SU-DHL-6 (cell line): ENCODE measurements around the gene LGSN.

Source experiments
- H2AFZ ChIP-seq: fragments of 200-600 bp; sonication (generic); 2 replicates; pipeline ENCODE4 v1.6.1; 2014; ENCODE audit warnings: low read depth, mild to moderate bottlenecking, moderate library complexity, mixed read lengths, antibody characterized with exemption, low read length; ENCODE audit not compliant: severe bottlenecking
- H3F3A ChIP-seq: fragments of 200-600 bp; shearing (Covaris generic); 2 replicates; pipeline ENCODE4 v1.6.0; 2016; ENCODE audit warnings: antibody characterized with exemption, mild to moderate bottlenecking; ENCODE audit not compliant: insufficient read depth
- H3K27ac ChIP-seq: fragments of 200-600 bp; sonication (generic); 2 replicates; pipeline ENCODE4 v1.5.1; 2016; ENCODE audit warnings: low read depth, mild to moderate bottlenecking, low read length, moderate library complexity, mixed read lengths
- H3K27me3 ChIP-seq: fragments of 200-600 bp; sonication (generic), shearing (Covaris generic); 2 replicates; pipeline ENCODE4 v1.6.0; 2014; ENCODE audit warnings: mild to moderate bottlenecking, low read length
- H3K36me3 ChIP-seq: fragments of 200-600 bp; sonication (generic); 2 replicates; pipeline ENCODE4 v1.6.1; 2014; ENCODE audit warnings: mild to moderate bottlenecking, low read length, mixed read lengths
- H3K4me2 ChIP-seq: fragments of 300-600, 200-600 bp; shearing (Covaris generic), sonication (generic); 2 replicates; pipeline ENCODE4 v1.6.0; 2014; ENCODE audit warnings: low read length, low read depth, mild to moderate bottlenecking; ENCODE audit not compliant: poor library complexity, severe bottlenecking
- H3K4me3 ChIP-seq: fragments of 200-600 bp; sonication (generic); 2 replicates; pipeline ENCODE4 v1.5.1; 2014; ENCODE audit warnings: antibody characterized with exemption, low read length, mild to moderate bottlenecking, mixed read lengths; ENCODE audit not compliant: insufficient read depth, poor library complexity, severe bottlenecking
- H3K79me2 ChIP-seq: fragments of 200-600 bp; sonication (generic); 2 replicates; pipeline ENCODE4 v1.6.1; 2014; ENCODE audit warnings: mild to moderate bottlenecking, low read length, moderate library complexity; ENCODE audit not compliant: insufficient read depth
- H3K9ac ChIP-seq: fragments of 200-600 bp; sonication (generic); 2 replicates; pipeline ENCODE4 v1.7.0; 2014; ENCODE audit warnings: mild to moderate bottlenecking, low read length
- H3K9me2 ChIP-seq: fragments of 200-600 bp; sonication (generic); replicated peaks from 2 replicates; pipeline ENCODE4 v1.6.1; 2014; ENCODE audit warnings: low read length; ENCODE audit not compliant: insufficient read depth
- H3K9me3 ChIP-seq: fragments of 200-600 bp; sonication (generic); 2 replicates; pipeline ENCODE4 v1.6.1; 2014; ENCODE audit warnings: low read length, mixed read lengths; ENCODE audit not compliant: insufficient read depth
- H4K20me1 ChIP-seq: fragments of 200-600 bp; sonication (generic); 2 replicates; pipeline ENCODE4 v1.6.1; 2014; ENCODE audit warnings: low read depth, mild to moderate bottlenecking, antibody characterized with exemption, low read length, moderate library complexity, mixed read lengths
- EZH2phosphoT487 ChIP-seq: fragments of 200-600 bp; sonication (generic), shearing (Covaris generic); conservative IDR thresholded peaks from 2 replicates; pipeline ENCODE4 v1.6.1; 2018; ENCODE audit warnings: mild to moderate bottlenecking, antibody characterized with exemption, low read length, moderate library complexity, mixed read lengths
- TF ChIP-seq, protein P1 (sequence below): fragments of 200-600 bp; sonication (generic); IDR thresholded peaks from one replicate; pipeline ENCODE4 v1.5.1; 2017; ENCODE audit warnings: antibody characterized with exemption, mild to moderate bottlenecking, low read length, moderate library complexity; ENCODE audit not compliant: insufficient read depth, poor library complexity, severe bottlenecking

The LGSN gene

GRCh38 chr6:63295553-63296194, 24.1 kb downstream of the LGSN start:
- no peak overlapping the region for H3K4me2 ChIP-seq
- H2AFZ ChIP-seq, result no peak overlapping the region
- H3K9me3 ChIP-seq, result no peaks in the 10 kb centered on the region
- no peak overlapping the region for H3K27ac ChIP-seq
- no peaks in the 10 kb centered on the region for H3K27me3 ChIP-seq
- no peaks in the 10 kb centered on the region for H3K36me3 ChIP-seq
- H3K9me2 ChIP-seq, result no peaks in the 10 kb centered on the region
- no peaks in the 10 kb centered on the region for H4K20me1 ChIP-seq
- TF ChIP-seq, protein P1, sequence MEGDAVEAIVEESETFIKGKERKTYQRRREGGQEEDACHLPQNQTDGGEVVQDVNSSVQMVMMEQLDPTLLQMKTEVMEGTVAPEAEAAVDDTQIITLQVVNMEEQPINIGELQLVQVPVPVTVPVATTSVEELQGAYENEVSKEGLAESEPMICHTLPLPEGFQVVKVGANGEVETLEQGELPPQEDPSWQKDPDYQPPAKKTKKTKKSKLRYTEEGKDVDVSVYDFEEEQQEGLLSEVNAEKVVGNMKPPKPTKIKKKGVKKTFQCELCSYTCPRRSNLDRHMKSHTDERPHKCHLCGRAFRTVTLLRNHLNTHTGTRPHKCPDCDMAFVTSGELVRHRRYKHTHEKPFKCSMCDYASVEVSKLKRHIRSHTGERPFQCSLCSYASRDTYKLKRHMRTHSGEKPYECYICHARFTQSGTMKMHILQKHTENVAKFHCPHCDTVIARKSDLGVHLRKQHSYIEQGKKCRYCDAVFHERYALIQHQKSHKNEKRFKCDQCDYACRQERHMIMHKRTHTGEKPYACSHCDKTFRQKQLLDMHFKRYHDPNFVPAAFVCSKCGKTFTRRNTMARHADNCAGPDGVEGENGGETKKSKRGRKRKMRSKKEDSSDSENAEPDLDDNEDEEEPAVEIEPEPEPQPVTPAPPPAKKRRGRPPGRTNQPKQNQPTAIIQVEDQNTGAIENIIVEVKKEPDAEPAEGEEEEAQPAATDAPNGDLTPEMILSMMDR, result no peak
- no peak for TF ChIP-seq EZH2phosphoT487
- H3K4me3 ChIP-seq, result no peak overlapping the region
- no peak overlapping the region for H3K9ac ChIP-seq
- no peaks in the 10 kb centered on the region for H3K79me2 ChIP-seq
- no peaks in the 10 kb centered on the region for H3F3A ChIP-seq

DNA sequence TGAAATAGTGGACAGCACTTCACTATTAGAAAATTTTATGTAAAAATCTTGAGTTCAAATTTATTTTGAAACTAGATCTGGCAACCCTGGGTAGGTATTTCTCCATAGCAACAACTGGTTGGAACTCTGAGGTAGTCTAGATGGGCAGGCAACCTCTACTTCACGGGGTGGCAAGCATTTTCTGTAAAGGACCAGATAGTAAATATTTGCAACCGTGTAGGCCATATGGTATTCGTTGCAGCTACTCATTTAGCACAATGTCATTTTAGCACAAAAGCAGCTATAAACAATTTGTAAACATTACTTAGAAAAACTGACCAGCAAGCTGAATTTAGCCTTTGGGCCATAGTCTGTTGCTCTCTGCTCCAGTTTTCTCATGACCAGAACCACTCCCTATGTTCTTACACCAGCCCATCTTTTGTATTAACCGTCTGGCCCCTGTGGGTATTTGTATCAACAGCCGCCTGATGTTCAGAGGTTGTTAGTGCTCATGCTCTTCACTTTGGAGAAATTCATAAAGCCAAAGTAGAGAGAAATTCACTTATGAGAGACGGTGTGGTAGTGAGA, 29.2 kb downstream of the LGSN start:
- Histone ChIP-seq H3K27ac (no peak overlapping the region), H2AFZ (no peak overlapping the region), H3K9me2 (no peaks in the 10 kb centered on the region), H3K4me2 (no peak overlapping the region), H3K27me3 (no peaks in the 10 kb centered on the region), H3K9me3 (no peaks in the 10 kb centered on the region), H3K79me2 (no peaks in the 10 kb centered on the region), H3K4me3 (no peak overlapping the region), H3F3A (no peaks in the 10 kb centered on the region), H3K36me3 (no peaks in the 10 kb centered on the region), H3K9ac (no peak overlapping the region), H4K20me1 (no peaks in the 10 kb centered on the region)
- no peak for TF ChIP-seq EZH2phosphoT487
- TF ChIP-seq, protein P1, result no peak

DNA sequence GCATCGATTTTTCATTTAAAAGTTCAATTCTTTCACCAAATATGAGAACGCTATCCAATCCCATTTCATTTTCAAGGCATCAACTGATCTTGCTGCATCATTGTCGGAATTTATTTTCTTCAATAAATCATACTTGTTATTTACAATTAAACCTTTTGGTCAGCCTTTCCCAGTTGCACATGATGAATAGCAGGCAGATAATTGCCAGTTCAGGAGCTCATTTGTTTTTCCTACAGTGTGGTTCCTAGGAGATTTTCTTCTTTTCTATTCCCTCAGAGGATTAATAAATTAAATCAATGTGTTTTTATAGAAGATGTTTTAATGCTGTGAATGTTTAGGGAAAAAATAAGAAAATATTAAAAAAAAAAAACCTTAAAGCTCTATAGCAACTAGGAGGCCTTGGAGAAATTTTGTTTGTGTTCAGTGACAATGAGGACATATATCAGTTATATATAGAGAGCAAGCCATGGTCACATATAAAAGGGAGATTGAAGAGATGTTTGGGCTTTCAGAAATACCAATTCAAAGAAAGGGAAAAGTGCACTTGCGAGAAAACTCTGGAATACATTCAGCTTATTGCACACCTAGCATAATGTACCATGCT, 30.4 kb downstream of the LGSN start:
- Histone ChIP-seq H3K9ac (no peak overlapping the region), H3K27ac (no peak overlapping the region), H3F3A (no peaks in the 10 kb centered on the region), H3K4me2 (no peak overlapping the region), H3K27me3 (no peaks in the 10 kb centered on the region), H3K9me3 (no peaks in the 10 kb centered on the region), H3K9me2 (no peaks in the 10 kb centered on the region), H2AFZ (no peak overlapping the region), H4K20me1 (no peaks in the 10 kb centered on the region), H3K36me3 (no peaks in the 10 kb centered on the region), H3K79me2 (no peaks in the 10 kb centered on the region), H3K4me3 (no peak overlapping the region)
- no peak for TF ChIP-seq EZH2phosphoT487

DNA sequence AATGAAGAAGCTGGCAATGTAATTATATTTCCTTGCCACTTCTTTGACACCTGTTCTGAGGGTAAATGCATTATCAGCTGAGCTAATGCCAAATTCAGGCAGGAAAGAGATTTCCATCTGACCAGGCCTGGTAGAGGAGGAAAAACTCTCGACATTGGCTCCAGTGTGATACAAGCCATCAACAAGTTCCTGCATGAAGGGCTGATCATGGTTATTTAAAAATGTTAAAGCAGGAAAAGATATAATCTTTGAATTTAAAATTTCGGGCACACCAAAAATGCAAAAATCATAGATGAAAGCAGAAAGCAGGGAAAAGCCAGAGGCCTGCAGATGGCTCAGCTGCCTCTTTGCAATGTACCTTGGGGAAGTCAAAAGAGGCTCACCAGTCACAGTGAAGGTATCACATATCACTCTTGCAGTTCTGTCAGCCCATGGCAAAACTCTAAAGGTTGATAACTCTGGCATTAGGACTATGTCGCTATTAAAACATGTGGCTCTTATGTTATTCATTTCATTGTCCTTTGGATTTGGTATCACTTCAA, 39.1 kb downstream of the LGSN start:
- Histone ChIP-seq H3K9me3 (no peaks in the 10 kb centered on the region), H2AFZ (no peak overlapping the region), H4K20me1 (no peaks in the 10 kb centered on the region), H3K27ac (no peak overlapping the region), H3K9ac (no peak overlapping the region), H3F3A (no peaks in the 10 kb centered on the region), H3K4me2 (no peak overlapping the region), H3K27me3 (no peaks in the 10 kb centered on the region), H3K36me3 (no peaks in the 10 kb centered on the region), H3K9me2 (no peaks in the 10 kb centered on the region), H3K79me2 (no peaks in the 10 kb centered on the region), H3K4me3 (no peak overlapping the region)
- TF ChIP-seq EZH2phosphoT487, result no peak
- TF ChIP-seq, protein P1, result no peak
